ENCODE results near the gene GID8.

GRCh38 chr20:62906647-62907375, 31.1 kb upstream of the GID8 start:
- TF ChIP-seq POLR2A (IDR thresholded peaks at IDR 0.05) (no peak), CTCF (IDR thresholded peaks at IDR 0.05) (no peak)

All from adrenal gland (tissue), 5 donors.